NCI-H2196 (cell line): ENCODE data around the gene RBM47.
"Not testable (repeated sequence)": the region's sequence is repeated elsewhere in the genome, so short reads cannot be mapped to it uniquely, and the experiment has no call there.

Experiments
- DNase-seq: peaks from one replicate; lab custom pipeline; 2025; ENCODE audit not compliant: unreplicated experiment; lab: John Stamatoyannopoulos, UW

The RBM47 gene

DNA sequence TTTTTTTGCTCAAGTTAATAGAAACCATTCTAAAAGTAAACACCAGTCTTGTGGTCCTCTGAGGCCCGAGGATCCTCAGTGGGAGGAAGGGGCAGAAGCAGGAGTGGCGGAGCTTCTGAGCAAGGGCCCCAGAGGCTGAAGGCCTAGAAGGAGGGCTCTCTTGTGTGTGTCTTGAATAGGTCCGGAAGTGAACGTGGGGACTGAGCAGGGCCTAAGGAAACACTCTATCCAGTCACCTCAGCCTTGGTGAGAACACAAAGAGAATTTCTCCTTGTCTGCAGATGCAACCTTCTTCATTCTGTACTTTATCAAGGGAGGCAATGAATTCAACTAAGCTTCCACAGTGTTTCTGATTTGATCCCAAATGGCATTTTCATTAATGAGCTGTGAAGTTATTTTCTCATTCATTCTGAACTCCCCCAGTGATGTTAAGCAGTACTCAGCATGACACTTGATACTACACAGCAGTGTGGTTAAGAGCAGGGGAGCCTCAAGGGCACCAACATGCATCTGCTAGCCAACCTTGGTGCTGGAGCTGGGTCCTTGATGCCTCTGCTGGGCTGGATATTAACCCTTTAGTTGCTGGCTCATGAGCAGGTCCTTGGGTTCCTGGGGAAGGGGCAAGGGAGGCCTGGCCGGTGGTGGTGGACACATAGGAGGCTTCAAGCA is 64.7 kb downstream of the RBM47 start:
- DNase-seq, result peak; percentile 51

DNA sequence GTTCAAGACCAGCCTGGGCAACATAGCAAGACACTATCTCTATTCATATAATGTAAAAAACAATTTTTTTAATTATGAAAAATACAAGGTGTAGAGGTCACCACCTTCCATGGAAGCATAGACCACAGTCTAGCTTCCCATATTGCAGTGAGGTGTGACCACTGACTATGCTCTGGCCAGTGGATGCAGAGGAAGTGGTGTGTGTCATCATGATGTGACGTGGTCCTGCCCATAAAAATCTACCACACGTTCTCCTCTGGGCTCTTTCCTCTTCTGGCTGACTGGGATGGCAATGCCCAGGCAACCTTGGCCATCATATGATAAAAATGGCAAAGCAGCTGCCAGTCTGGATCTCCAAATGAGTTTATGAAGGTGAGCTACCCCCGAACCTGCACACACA is 65.7 kb downstream of the RBM47 start:
- no peak for DNase-seq

GRCh38 chr4:40563401-40563800 is 66.3 kb downstream of the RBM47 start:
- DNase-seq, result no peak

GRCh38 chr4:40562681-40563080 is 67.0 kb downstream of the RBM47 start:
- no peak for DNase-seq

DNA sequence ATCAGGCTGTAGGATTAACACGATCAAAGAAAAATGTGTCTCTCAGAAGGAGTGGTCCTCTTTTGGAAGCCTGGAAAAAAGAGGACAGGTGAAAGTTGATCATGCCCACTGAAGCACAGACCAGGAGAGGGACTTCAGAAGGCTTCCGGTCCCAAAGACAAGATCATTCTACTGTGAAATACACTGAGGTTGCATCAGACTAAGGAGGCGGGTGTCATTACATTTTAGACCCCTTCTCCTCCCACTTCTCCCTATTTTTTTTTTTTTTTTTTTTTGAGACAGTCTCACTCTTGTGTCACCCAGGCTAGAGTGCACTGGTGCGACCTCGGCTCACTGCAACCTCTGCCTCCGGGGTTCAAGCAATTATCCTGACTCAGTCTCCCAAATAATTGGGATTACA is 67.5 kb downstream of the RBM47 start:
- no peak for DNase-seq

- not testable (repeated sequence) for DNase-seq
These were observed 68.0 kb downstream of the RBM47 start for GRCh38 chr4:40561543-40562177.

DNA sequence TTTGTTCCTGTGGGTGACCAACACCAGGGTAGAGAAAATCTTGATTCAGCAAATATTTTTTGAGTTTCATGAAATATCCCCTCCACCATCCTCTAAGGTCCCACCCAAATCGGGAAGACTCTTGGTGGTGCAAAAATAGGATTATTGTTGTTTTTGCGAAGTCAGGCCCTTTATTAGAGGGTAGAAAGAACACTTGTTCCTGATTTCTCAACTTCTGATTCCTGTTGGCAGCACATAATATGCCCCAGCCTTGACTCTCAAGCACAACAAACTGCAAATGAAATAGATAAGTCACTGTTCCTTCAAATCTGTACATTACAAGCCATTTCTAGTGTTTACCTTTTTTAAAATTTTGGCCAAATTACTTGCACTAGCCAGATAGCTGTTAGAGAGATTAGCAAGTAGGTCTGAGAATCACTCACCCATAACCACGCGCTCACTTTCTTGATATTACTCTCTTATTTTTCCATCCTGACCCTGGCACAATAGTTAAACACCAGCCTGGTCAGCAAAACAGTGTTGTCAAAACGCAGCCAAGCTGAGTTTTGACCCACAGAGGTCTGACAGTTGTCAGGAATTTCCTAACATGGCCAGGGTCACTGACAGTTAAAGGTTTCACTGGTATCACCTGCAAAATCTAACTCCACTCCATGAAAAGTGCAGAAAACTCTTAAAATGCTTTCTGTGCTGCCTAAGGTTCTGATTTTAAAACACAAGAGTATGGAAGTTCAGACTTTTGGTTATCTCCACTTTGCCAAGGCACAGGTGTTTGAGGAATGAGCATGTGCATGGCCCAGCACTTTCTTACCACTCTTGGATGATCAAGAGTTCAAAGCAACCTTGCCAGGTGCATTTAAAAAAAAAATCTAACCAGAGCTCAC is 69.8 kb downstream of the RBM47 start:
- DNase-seq, result no peak

DNA sequence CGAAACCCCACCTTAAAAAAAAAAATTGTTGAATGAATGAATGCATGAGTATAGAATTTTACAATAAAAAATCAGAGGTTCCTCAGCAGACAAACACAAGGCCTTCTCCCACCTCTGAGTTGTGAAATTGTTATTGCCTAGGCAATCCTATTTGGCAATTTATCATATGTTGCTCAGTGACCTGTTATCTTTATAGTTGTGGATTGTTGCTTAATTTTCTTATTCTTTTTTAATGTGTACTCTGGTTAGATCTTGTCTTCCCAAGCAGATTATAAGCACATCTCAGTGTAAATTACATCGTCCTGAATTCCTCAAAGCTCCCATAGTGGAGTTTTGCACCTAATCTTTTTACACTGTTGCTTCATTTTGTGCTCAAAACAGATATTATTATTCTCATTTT is 71.9 kb downstream of the RBM47 start:
- no peak for DNase-seq

DNA sequence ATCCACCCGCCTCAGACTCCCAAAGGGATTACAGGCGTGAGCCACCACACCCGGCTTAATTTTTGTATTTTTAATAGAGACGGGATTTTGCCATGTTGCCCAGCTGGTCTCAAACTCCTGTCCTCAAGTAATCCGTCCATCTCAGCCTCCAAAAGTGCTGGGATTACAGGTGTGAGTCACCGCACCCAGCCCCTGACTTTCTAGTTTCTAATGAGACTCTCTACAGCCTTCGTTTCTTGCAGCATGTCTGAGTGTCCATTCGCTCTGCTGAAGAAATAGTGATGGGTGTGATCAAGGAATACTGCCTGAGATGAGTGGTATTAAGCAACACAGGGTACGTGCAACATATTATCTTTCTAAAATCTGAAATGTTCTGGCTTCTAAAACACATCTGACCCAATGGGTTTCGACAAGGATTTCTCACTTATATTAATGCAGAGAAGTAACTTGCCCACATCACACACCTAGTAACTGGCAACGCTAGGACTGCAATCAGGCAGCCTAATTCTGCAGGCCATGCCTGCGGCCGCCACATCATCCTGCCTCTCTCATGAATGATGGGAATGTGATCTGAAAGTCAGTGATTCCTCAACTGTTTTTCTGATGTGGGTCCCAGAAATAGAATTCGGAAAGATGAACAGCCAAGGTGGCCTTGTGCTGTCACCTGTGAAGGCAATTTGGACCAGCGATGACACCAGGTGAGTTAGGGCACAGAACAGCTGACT is 74.3 kb downstream of the RBM47 start:
- no peak for DNase-seq

DNA sequence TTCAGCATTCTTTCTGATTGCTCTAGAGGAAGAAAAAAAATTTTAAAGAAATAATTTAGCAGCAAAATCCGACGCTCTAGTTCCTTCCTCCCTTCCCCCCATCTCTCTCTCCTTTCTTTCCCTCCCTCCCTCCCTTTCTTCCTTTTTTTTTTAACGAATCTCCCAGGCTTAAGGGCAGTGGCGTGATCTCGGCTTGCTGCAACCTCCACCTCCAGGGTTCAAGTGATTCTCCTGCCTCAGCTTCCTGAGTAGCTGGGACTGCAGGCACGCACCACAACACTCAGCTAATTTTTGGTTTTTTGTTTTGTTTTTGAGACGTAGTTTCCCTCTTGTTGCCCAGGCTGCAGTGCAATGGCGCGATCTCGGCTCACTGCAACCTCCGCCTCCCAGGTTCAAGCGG is 75.0 kb downstream of the RBM47 start:
- DNase-seq, result not testable (repeated sequence)

- DNase-seq, result no peak
These were observed 75.7 kb downstream of the RBM47 start for GRCh38 chr4:40553995-40554394.

DNA sequence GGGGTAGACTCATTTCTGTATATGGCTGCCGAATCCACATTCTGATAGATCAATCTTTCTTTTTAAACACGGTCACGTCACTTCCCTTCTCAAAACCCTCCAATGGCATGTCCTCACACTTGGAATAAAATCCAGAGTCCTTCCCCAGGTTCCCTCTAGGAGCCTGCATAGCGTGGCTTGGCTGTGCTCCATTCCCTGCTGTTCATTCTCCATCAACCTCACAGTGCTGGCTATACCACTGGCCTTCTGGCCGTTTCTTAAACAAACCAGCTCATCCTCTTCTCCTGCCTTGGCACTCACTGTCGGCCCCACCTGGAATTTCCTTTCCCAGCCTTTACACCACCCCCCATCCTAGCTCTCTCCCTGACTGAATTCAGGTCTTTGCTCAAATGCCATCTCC is 77.1 kb downstream of the RBM47 start:
- no peak for DNase-seq

DNA sequence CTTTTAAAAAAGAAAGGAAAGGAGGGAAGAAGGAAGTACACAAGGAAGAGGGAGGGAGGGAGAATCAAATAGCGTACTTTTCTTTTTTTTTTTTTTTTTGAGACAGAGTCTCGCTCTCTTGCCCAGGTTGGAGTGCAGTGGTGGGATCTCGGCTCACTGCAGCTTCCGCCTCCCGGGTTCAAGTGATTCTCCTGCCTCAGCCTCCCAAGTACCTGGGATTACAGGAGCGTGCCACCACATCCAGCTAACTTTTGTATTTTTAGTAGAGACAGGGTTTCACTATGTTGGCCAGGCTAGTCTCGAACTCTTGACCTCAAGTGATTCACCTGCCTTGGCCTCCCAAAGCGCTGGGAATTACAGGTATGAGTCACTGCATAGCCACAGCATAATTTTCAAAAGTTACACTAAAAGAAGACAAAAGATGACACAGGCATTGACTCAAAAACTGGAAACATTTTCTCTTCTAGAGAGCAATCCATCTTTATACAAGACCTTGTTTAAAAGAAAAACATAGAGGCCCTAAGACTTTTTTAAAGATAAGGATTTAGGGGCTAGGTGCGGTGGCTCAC is 78.0 kb downstream of the RBM47 start:
- not testable (repeated sequence) for DNase-seq

DNA sequence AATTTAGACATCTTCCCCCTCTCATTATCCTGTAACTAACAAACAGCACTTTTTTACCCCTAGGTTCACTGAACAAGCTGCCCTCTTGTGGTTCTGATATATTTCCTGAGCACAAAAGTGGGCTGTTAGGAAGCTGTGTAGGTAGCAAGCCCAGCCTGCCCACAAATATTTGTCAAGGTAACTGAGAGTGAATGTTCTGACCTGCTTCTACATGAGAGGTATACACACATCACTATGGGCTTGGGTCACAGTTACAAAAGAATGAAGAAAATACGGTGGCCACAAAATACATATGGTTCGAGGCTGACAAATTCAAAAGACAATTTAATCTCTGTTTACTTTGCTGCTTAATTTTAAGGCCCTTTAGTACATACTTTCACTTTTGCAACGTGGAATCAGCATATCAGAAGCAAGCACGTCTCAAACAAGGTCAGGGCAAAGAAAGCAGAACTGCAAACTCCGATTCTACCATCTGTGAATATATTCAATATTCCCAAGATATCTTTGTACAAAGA is 78.7 kb downstream of the RBM47 start:
- peak; percentile 48 for DNase-seq

GRCh38 chr4:40550196-40550595 is 79.5 kb downstream of the RBM47 start:
- DNase-seq, result no peak

DNA sequence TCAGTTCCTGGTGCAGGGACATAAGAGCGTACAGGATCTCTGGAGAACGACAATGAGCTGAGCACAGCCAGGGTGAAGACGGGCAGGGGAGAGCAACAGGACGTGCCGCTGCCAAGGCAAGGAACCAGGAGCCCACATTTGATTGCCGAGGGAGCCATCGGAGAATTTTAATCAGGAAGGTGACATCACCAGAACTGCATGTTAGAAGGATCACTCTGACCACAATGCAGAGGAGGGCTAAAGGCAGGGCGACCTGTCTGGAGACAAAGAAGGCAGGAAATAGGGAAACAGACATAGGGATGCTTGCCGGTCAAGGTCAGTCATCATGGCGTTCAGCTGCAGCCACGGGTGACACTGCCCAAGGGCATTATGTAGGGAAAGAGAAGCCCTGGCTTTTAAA is 81.4 kb downstream of the RBM47 start:
- no peak for DNase-seq

DNA sequence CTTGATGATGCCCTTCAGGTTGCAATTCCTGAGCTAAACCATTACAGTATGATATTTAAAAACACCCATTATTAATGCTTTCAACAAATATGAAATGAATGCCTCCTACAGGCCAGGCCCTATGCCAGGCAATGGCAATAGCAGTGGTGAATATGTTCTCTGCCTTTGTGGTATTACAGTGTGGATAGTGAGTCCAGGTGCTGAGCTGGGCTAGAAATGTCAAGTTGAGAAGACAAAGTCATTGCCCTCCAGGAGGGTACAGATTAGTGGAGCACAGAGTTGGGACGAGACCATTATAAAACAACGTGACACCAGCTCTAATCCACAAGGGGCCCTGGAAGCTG is 81.9 kb downstream of the RBM47 start:
- DNase-seq, result no peak

DNA sequence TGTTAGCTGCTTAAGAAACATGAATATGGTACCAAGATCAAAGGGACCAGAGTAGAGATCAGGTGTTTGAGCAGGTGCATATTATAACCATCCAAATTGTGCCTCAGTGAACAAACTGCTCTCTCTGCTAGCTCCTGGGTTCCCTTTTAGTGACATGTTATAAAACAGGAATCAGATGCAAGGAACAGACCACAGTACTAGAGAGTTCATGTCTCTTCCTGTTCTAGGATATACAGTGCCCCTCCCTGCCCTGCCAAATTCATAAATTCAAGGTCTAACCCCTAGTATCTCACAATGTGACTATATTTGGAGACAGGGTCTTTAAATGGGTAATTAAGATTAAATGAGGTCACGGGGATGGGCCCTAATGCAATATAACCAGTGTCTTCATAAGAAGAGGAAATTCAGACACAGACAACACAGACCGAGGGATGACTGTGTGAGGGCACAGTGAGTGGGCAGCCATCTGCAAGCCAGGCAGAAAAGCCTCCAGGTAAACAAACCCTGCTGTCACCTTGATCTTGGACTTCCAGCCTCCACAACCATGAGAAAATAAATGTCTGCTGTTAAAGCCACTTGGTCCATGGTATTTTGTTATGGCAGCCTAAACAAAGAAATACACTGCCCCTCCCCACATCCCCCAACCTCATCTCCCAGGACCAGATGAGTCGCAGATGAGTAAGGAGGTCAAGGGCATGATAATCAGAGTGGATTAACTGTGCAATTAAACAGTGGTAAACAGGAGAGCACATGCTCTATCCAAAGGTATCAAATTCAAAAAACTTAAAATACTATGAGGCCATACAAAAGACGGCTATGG is 82.5 kb downstream of the RBM47 start:
- DNase-seq, result no peak

DNA sequence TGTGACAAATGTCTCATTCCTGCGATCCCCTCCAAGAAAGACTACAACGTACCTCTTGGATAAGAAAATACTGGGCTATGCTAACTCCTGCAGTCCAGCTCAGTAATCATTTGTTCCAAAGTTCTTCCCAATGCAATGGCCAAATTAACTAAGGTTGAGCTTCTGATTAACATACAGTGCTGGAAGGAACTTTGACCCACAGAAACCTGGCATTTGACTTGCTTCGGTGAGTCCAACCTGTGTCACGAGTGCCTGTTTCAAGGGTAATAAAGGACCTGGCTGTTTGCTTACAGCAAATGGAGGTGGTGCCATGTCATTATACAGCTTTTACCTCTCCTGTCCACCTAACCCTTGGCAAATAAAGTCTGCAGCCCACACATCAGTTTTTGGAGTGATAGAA is 83.2 kb downstream of the RBM47 start:
- DNase-seq, result no peak

- DNase-seq, result not testable (repeated sequence)
These were observed 84.2 kb downstream of the RBM47 start for GRCh38 chr4:40545487-40545886.
